Measurements from ENCODE around the gene FAM114A1.
"Not testable (repeated sequence)": the region's sequence is repeated elsewhere in the genome, so short reads cannot be mapped to it uniquely, and the experiment has no call there.

Gene FAM114A1

DNA sequence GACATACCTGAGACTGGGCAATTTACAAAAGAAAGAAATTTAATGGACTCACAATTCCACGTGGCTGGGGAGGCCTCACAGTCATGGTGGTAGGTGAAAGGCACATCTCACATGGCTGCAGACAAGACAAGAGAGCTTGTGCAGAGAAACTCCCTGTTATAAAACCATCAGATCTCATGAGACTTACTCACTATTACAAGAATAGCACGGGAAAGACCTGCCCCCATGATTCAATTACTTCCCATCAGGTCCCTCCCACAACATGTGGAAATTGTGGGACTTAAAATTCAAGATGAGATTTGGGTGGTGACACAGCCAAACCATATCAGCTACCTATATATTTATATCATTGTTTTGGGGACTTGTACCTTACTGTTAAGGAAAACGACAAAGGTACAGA is 74.3 kb downstream of the FAM114A1 start:
- not testable (repeated sequence) for DNase-seq

- DNase-seq: no peak
Measured at GRCh38 chr4:38943343-38943742, 75.7 kb downstream of the FAM114A1 start.

DNA sequence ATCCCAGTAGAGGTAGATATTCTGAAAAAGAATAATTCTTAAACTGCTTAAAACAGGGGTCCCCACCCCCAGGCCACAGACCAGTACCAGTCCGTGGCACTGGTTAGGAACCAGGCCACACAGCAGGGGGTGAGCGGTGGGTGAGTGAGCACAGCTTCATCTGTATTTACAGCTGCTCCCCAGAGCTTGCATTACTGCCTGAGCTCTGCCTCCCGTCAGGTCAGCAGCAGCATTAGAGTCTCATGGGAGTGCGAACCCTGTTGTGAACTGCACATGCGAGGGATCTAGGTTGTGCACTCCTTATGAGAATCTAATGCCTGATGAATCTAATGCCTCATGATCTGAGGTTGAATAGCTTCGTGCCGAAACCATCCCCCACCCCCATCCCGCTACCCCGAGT is 76.8 kb downstream of the FAM114A1 start:
- no peak for DNase-seq

DNA sequence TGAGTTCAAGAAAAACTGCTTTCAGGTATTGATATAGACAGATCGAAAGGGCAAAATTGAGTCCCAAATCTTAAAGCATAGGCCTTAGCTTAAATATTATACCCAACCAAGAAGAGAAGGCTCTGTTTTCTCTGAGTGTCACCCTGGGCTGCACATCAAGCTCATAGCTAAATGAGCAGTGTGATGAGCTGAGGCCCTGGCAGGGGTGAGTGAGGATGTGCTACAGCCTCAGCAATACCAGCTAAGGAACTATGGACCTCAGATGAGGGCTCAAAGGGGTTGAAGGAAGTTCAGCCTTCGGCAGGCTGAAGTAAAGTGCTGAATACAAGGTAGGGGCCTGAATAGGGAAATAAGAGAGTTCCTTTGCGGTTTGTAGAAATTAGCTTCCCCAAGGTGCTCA is 79.3 kb downstream of the FAM114A1 start:
- no peak for DNase-seq

- no peak for DNase-seq
Measured at GRCh38 chr4:38948551-38948950, 80.9 kb downstream of the FAM114A1 start.

GRCh38 chr4:38949411-38950051 is 81.9 kb downstream of the FAM114A1 start:
- DNase-seq: no peak

DNA sequence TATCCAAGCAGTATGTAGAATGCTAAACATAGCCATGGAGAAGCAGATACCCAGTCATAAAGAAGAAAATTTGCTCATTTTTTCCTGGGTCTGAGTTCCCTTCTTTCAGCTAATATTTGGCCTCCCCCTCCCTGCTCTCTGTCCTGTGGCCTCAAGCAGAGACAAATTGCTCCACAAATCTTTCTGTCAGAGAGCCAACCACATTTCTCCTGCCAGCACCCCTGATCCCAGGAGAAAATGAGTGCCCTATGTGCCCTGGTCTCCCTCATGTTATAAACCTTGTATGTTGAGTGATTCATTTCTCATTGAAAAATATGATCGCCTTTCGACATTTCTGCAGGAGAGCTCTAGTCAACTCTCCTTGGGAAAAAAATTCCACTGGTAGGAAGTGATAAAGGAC is 82.6 kb downstream of the FAM114A1 start:
- no peak for DNase-seq

DNA sequence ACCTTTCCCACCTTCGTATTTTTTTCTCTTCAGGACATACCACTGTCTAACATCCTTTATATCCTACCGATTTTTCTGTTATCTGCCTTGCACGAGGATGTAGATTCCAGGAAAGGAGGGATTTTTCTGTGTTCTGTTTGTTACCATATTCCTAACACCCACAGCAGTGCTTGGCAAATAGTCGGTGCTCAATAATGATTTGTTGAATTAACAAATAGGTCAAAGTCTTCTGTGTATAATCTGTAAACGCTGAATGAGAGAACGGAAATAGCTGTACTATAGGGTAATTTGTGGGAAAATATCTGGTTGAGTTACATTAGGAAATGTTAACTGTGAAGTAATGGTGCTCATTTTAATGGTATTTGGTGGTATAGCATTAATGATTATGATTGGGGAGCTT is 83.1 kb downstream of the FAM114A1 start:
- DNase-seq: no peak

- no peak for DNase-seq
Measured at GRCh38 chr4:38951598-38951997, 84.0 kb downstream of the FAM114A1 start.

GRCh38 chr4:38952017-38952416 is 84.4 kb downstream of the FAM114A1 start:
- no peak for DNase-seq

GRCh38 chr4:38954727-38955126 is 87.1 kb downstream of the FAM114A1 start:
- no peak for DNase-seq

- DNase-seq: no peak
Measured at GRCh38 chr4:38955957-38956356, 88.4 kb downstream of the FAM114A1 start.

DNA sequence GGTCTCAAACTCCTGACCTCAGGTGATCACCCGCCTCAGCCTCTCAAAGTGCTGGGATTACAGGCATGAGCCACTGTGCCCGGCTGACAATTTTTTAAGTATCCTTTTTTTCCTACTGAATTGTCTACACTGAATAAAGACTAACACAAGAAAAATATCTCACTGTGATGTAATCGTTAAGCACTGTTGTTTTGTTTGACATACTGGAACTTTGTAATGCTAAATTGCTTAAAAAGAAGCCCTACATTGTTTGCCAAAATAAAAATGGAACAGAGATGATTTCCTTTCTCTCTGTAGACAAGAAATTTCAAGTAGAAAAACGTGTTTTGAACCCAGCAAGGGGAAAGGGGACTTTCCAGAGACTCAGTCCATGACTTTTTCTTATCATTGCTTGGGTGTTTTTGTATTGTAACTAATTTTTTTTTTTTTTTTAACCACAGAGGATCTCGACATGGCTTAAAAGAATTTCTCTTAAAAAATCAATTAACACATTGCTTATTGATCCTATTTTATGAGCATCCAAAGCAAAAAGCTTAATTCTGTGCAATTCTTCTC is 89.7 kb downstream of the FAM114A1 start:
- DNase-seq: no peak

- DNase-seq: no peak
Measured at GRCh38 chr4:38957893-38958292, 90.3 kb downstream of the FAM114A1 start.

DNA sequence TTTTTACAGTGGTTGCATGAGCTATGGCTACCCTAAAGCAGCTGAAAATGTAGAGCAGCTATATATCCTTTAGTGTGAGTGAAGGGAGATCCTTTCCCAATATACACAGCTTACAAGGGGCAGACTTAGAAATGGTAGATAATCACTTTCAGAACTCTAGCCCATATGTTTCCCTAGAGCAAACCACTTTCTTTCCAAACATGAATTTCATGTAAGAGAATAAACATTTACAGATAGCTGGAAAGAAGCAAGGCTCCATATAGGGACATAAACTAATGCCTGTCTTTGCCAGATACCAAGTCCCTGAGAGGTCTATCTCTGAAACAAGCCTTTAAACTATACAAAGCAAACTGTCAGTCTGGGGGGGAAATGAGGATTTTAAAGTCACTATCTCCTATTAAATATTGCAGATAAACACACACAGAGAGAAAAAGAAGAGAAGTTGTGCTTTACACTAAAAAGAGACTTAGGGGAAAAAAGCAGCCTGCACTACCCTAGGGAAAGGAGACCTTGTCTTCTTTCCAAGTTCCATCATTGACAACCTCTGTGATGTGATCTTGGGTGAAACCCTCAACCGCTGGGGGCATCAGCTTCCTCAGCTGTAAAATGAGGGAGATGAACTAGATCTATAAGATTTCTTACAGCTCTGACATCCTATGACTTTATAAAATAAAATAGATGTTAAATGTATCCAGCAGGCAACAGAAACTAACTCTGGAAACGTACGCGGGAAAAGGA is 91.0 kb downstream of the FAM114A1 start:
- DNase-seq: peak; percentile 76 to 85

DNA sequence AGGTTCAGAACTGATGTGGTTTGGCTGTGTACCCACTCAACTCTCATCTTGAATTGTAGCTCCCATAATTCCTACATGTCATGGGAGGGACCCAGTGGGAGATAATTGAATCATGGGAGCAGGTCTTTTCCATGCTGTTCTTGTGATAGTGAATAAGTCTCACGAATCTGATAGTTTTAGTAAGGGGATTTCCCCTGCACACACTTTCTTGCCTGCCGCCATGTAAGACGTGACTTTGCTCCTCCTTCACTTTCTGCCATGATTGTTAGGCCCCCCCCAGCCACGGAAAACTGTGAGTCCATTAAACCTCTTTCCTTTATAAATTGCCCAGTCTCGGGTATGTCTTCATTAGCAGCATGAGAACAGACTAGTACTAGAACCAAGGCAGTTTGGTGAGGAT is 91.6 kb downstream of the FAM114A1 start:
- DNase-seq: not testable (repeated sequence)

DNA sequence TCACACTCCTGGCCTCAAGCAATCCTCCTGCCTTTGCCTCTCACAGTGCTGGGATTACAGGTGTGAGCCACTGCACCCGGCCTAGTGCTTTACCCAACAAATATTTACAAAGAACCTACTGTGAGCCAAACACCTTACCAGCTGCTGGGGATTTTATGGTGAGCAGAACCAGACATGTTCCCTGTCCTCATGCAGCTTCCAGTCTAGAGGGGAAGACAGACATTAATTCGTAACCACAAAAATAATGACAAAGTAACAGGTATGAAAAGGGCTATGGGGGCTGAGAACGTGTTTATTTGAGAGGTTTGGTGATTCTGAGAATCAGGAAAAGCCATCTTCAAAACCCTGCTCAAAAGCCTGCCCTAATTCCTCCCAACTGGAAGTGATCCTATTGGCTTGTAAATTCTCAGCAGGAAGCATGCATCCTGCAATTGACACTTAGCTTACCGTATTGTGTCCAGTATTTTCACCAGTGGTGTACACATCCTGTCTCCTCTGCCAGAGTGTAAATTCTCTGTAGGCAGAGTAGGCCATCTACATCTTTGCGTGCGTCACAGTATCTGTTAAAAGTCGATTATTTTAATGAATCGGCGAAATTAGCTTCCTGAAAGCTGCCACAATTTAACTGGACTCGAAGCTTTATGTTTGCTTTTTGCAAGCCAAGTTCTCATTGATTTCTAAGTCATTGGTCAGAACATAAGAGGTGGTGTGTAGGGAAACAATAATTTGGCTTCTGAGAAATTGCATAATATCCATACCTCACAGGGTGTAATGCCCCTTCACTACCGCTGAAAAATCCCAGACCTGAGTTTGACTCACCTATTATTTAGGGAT is 97.6 kb downstream of the FAM114A1 start:
- DNase-seq: no peak

GRCh38 chr4:38965866-38966265 is 98.3 kb downstream of the FAM114A1 start:
- DNase-seq: peak in 1 of 2 experiments; percentile 12

GRCh38 chr4:38967260-38968095 is 99.9 kb downstream of the FAM114A1 start:
- no peak for DNase-seq

- no peak for DNase-seq
Measured at GRCh38 chr4:38968668-38969067, 101.1 kb downstream of the FAM114A1 start.

DNA sequence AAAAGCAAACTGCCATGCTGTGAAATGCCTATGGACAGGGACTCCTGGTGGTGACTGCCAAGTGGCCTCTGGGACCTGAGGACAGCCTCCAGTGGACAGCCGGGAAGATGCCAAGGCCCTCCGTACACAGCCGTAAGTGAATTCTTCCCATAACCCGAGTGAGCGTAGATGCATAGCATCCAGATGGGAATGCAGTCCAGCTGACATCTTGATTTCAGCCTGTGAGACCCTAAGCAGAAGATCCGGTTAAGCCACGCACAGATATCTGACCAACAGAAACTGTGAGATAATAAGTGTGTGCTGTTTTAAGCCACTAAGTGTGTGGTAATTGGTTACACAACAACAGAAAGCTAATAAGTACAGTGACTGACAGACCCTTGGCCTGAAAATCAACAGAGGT is 108.7 kb downstream of the FAM114A1 start:
- DNase-seq: no peak

- DNase-seq: no peak
Measured at GRCh38 chr4:38979081-38979480, 111.5 kb downstream of the FAM114A1 start.

Data from Kasumi-1 (cell line).